IMR-90 (cell line): ENCODE measurements around the gene ZNF614. TPM values are rescaled to one million over a fixed set of nuclear protein-coding genes. Genes with fewer than 3 reads are reported as not detected.
"Not testable (repeated sequence)": the region's sequence is repeated elsewhere in the genome, so short reads cannot be mapped to it uniquely, and the experiment has no call there.

Experiments used
- ATAC-seq: fragments of 200-7000 bp; cut with Tn5 transposase; 2 replicates; pipeline ENCODE4 v1.9.1; 2020; ENCODE audit warnings: low read depth, mild to moderate bottlenecking, moderate library complexity
- BruUV-seq: library from RNA; stranded (reverse); fragments of 400-500 nt; replicated peaks from 2 replicates; lab custom pipeline; 2021; lab: Mats Ljungman, UMichigan
- CTCF ChIA-PET: fragments of 300-600 bp; formaldehyde crosslinking; extraction: SDS; loops from one replicate; lab custom pipeline; 2021; ENCODE audit warnings: antibody characterized with exemption; lab: Yijun Ruan, JAX
- POLR2A ChIA-PET: fragments of 300-600 bp; sonication (Branson Sonifier 250); formaldehyde crosslinking; loops from one replicate; lab custom pipeline; 2022; ENCODE audit warnings: antibody characterized with exemption; ENCODE audit not compliant: unreplicated experiment; lab: Charles Lee
- DNase-seq: peaks from one replicate; pipeline ENCODE4 v3.0.0; 2013
- H2AFZ ChIP-seq: replicated peaks from 2 replicates; pipeline ENCODE3; 2013; ENCODE audit warnings: low read length, mild to moderate bottlenecking; ENCODE audit not compliant: poor library complexity
- H2AK5ac ChIP-seq: 2 replicates; pipeline ENCODE4 v1.6.1; 2013; ENCODE audit warnings: low read depth, low read length, inconsistent platforms
- H2AK9ac ChIP-seq: replicated peaks from 2 replicates; pipeline ENCODE3; 2013; ENCODE audit warnings: mild to moderate bottlenecking, low read depth, low read length, moderate library complexity; ENCODE audit not compliant: poor library complexity
- H2BK120ac ChIP-seq: 2 replicates; pipeline ENCODE4 v1.6.1; 2013; ENCODE audit warnings: low read depth, low read length, inconsistent platforms
- H2BK15ac ChIP-seq: 3 replicates; pipeline ENCODE4 v1.6.1; 2013; ENCODE audit warnings: low read depth, low read length, inconsistent platforms
- H2BK20ac ChIP-seq: 2 replicates; pipeline ENCODE4 v1.6.1; 2013; ENCODE audit warnings: low read depth, mild to moderate bottlenecking, inconsistent platforms, low read length, moderate library complexity
- H2BK5ac ChIP-seq: 2 replicates; pipeline ENCODE4 v1.6.1; 2013; ENCODE audit warnings: mild to moderate bottlenecking, low read depth, low read length, inconsistent platforms; ENCODE audit not compliant: poor library complexity, severe bottlenecking
- H3K14ac ChIP-seq: replicated peaks from 2 replicates; pipeline ENCODE4 v1.6.1; 2013; ENCODE audit warnings: low read depth, low read length, inconsistent platforms
- H3K18ac ChIP-seq: 2 replicates; pipeline ENCODE4 v1.6.1; 2013; ENCODE audit warnings: low read depth, low read length, control low read depth
- H3K23ac ChIP-seq: 2 replicates; pipeline ENCODE4 v1.6.1; 2013; ENCODE audit warnings: low read depth, low read length, inconsistent platforms
- H3K27ac ChIP-seq: 2 replicates; pipeline ENCODE4 v1.5.1; 2013; ENCODE audit warnings: mild to moderate bottlenecking, control low read depth, low read length; ENCODE audit not compliant: insufficient read depth
- H3K27me3 ChIP-seq: 2 replicates; pipeline ENCODE4 v1.6.1; 2013; ENCODE audit warnings: low read length; ENCODE audit not compliant: control insufficient read depth, insufficient read depth
- H3K36me3 ChIP-seq: 2 replicates; pipeline ENCODE4 v1.6.1; 2013; ENCODE audit warnings: low read length, mixed read lengths; ENCODE audit not compliant: control insufficient read depth, insufficient read depth
- H3K4ac ChIP-seq: 2 replicates; pipeline ENCODE4 v1.6.1; 2013; ENCODE audit warnings: low read depth, low read length, inconsistent platforms
- H3K4me1 ChIP-seq: 2 replicates; pipeline ENCODE4 v1.6.1; 2013; ENCODE audit warnings: low read length, mixed read lengths; ENCODE audit not compliant: control insufficient read depth, insufficient read depth
- H3K4me2 ChIP-seq: 2 replicates; pipeline ENCODE4 v1.6.1; 2013; ENCODE audit warnings: low read depth, mild to moderate bottlenecking, control low read depth, low read length, moderate library complexity
- H3K4me3 ChIP-seq: 2 replicates; pipeline ENCODE4 v1.5.1; 2013; ENCODE audit warnings: low read depth, mild to moderate bottlenecking, control low read depth, low read length, moderate library complexity; ENCODE audit not compliant: insufficient read depth
- H3K56ac ChIP-seq: 2 replicates; pipeline ENCODE4 v1.6.1; 2013; ENCODE audit warnings: low read length, inconsistent platforms; ENCODE audit not compliant: insufficient read depth; ENCODE audit errors: extremely low read depth
- H3K79me1 ChIP-seq, 2 experiments: 2 replicates each; pipeline ENCODE4 v1.6.1; 2013; ENCODE audit warnings: low read length in 2 of 2, inconsistent platforms in 1 of 2, low read depth in 1 of 2
- H3K9ac ChIP-seq: 2 replicates; pipeline ENCODE4 v1.6.1; 2013; ENCODE audit warnings: low read depth, low read length, control low read depth
- H3K9me1 ChIP-seq: 2 replicates; pipeline ENCODE4 v1.6.1; 2013; ENCODE audit warnings: low read length, inconsistent platforms; ENCODE audit not compliant: insufficient read depth
- H3K9me3 ChIP-seq: 2 replicates; pipeline ENCODE4 v1.6.1; 2013; ENCODE audit warnings: low read length; ENCODE audit not compliant: control insufficient read depth, insufficient read depth
- H4K20me1 ChIP-seq: 2 replicates; pipeline ENCODE4 v1.6.1; 2013; ENCODE audit warnings: low read length, inconsistent platforms; ENCODE audit not compliant: insufficient read depth
- H4K5ac ChIP-seq: 2 replicates; pipeline ENCODE4 v1.6.1; 2013; ENCODE audit warnings: mild to moderate bottlenecking, low read depth, low read length, control low read depth
- H4K8ac ChIP-seq, 2 experiments: 2 replicates each; pipeline ENCODE4 v1.6.1; 2013; ENCODE audit warnings: low read depth in 2 of 2, low read length in 2 of 2, control low read depth in 1 of 2, inconsistent platforms in 1 of 2
- H4K91ac ChIP-seq: 2 replicates; pipeline ENCODE4 v1.6.1; 2013; ENCODE audit warnings: low read depth, low read length, inconsistent platforms; ENCODE audit not compliant: insufficient read depth
- WGBS, 2 experiments: methylation state at CpG; one replicate each; pipeline versions ENCODE4 v1.1.5 to v1.1.7; 2013; ENCODE audit warnings: missing lambda C conversion rate in 2 of 2; ENCODE audit not compliant: insufficient read length in 1 of 2; ENCODE audit errors: extremely low coverage in 2 of 2; 5-methylcytosine and 5-hydroxymethylcytosine counted together
- dilution Hi-C: fragments of 300-500 bp; cut with HindIII; formaldehyde crosslinking; loops from one replicate; pipeline ENCODE4 v1.14.3; 2018; ENCODE audit warnings: low sequenced_read_pairs; ENCODE audit not compliant: unreplicated experiment
- in situ Hi-C: fragments of 300-500 bp; cut with MboI; formaldehyde crosslinking; loops from 3 replicates; pipeline ENCODE4 v1.14.3; 2019; ENCODE audit warnings: low sequenced_read_pairs, inconsistent platforms, mixed read lengths
- intact Hi-C: fragments of 100-400 bp; cut with micrococcal nuclease; formaldehyde crosslinking; loops from 2 replicates; pipeline ENCODE4 v1.10.0; 2022
- polyA plus RNA-seq, 3 experiments: library from polyadenylated mRNA; depleted of rRNA; stranded (reverse); fragments of >200 nt; gene quantifications; 2 replicates each; pipeline ENCODE4 v1.2.3, GENCODE V29; 2012; ENCODE audit warnings: low replicate concordance in 1 of 3
- total RNA-seq: library from RNA; depleted of rRNA; stranded (reverse); fragments of >200 nt; gene quantifications from 2 replicates; pipeline ENCODE4 v1.2.3, GENCODE V29; 2012

Gene ZNF614
- total and polyA plus RNA-seq, 2 of the 4 experiments (the other 2 are of a cell fraction) = 3.4 to 12.4 TPM

DNA sequence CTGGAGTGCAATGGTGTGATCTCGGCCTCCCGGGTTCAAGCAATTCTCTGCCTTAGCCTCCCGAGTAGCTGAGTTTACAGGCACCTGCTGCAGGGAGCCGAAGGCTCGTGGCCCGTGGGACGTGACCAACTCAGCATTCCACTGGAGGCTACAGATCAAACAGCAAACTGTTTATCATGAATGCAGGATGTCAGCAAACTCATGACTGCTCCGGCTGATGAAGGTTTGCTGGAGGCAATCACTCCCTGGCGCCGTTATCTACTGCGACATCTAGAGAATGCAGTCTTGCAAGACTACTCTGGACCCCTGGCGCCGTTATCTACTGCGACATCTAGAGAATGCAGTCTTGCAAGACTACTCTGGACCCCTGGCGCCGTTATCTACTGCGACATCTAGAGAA is 52.4 kb downstream of the ZNF614 start:
- H3K9me1 ChIP-seq, H2BK20ac ChIP-seq, H3K18ac ChIP-seq, BruUV-seq, H2AFZ ChIP-seq, H3K23ac ChIP-seq, H3K4me2 ChIP-seq, H3K9ac ChIP-seq, CTCF ChIA-PET, H3K4me1 ChIP-seq, ATAC-seq, H3K4me3 ChIP-seq, H2BK5ac ChIP-seq, H3K27ac ChIP-seq, H2BK120ac ChIP-seq, H4K5ac ChIP-seq, H4K20me1 ChIP-seq, H4K8ac ChIP-seq, H2BK15ac ChIP-seq, in situ Hi-C loops, H3K4ac ChIP-seq, POLR2A ChIA-PET, DNase-seq, H2AK5ac ChIP-seq, H2AK9ac ChIP-seq, H3K27me3 ChIP-seq, intact Hi-C loops, H3K56ac ChIP-seq, H4K91ac ChIP-seq, H3K14ac ChIP-seq, dilution Hi-C loops: not testable (repeated sequence)
- Histone ChIP-seq H3K79me1 (peaks cover 6 to 37% of the 10 kb centered on the region in 2 experiments), H3K36me3 (peaks cover 39% of the 10 kb centered on the region), H3K9me3 (peaks cover 68% of the 10 kb centered on the region)
- WGBS, 2 experiments = 93% methylated on average over 3 of the region's 17 CpGs; no CpG with 5 or more reads in 1 of the 2 experiments
